PC-3 (cell line): Measurements from ENCODE around the gene CNTNAP5. TPM values are rescaled to one million over a fixed set of nuclear protein-coding genes. Genes with fewer than 3 reads are reported as not detected.

Experiments
- ATAC-seq: fragments of 200-7000 bp; cut with Tn5 transposase; 2 replicates; pipeline ENCODE4 v1.9.1; 2020; ENCODE audit warnings: mild to moderate bottlenecking, moderate library complexity
- Bru-seq: library from RNA; stranded (reverse); fragments of 400-500 nt; gene quantifications from one replicate; lab custom pipeline; 2021; lab: Mats Ljungman, UMichigan
- BruChase-seq, 2 experiments: library from RNA; stranded (reverse); fragments of 400-500 nt; gene quantifications; one replicate each; lab custom pipeline; 2021; lab: Mats Ljungman, UMichigan
- BruUV-seq: library from RNA; stranded (reverse); fragments of 400-500 nt; replicated peaks from 2 replicates; lab custom pipeline; 2021; lab: Mats Ljungman, UMichigan
- CTCF ChIA-PET: fragments of 300-600 bp; sonication (Branson Sonifier 250); formaldehyde crosslinking; loops from one replicate; lab custom pipeline; 2022; ENCODE audit warnings: antibody characterized with exemption; lab: Charles Lee
- POLR2A ChIA-PET: fragments of 300-600 bp; sonication (Branson Sonifier 250); formaldehyde crosslinking; loops from one replicate; lab custom pipeline; 2022; ENCODE audit warnings: antibody characterized with exemption; ENCODE audit not compliant: unreplicated experiment; lab: Charles Lee
- DNase-seq: peaks from one replicate; pipeline ENCODE4 v3.0.0-alpha.2; 2015
- H2AFZ ChIP-seq: fragments of 300-600 bp; sonication (generic); 2 replicates; pipeline ENCODE4 v1.6.0; 2016; ENCODE audit warnings: antibody characterized with exemption, low read length
- H3F3A ChIP-seq: fragments of 300-600 bp; sonication (generic); one replicate; pipeline ENCODE4 v1.6.0; 2017; ENCODE audit warnings: antibody characterized with exemption, low read length, control low read depth, mild to moderate bottlenecking; ENCODE audit not compliant: unreplicated experiment
- H3K27ac ChIP-seq: fragments of 300-600 bp; sonication (generic); 2 replicates; pipeline ENCODE4 v1.5.1; 2016; ENCODE audit warnings: mild to moderate bottlenecking, low read length
- H3K27me3 ChIP-seq: fragments of 300-600 bp; sonication (generic); 2 replicates; pipeline ENCODE4 v1.6.1; 2016; ENCODE audit warnings: low read length, mixed read lengths
- H3K36me3 ChIP-seq: fragments of 300-600 bp; sonication (generic); 2 replicates; pipeline ENCODE4 v1.6.1; 2016; ENCODE audit warnings: low read depth, mixed run types, low read length, mixed read lengths
- H3K4me1 ChIP-seq: fragments of 300-600 bp; sonication (generic); 2 replicates; pipeline ENCODE4 v1.5.1; 2016; ENCODE audit warnings: low read length; ENCODE audit not compliant: insufficient read depth
- H3K4me2 ChIP-seq: fragments of 300-600 bp; sonication (generic); 2 replicates; pipeline ENCODE4 v1.6.0; 2016; ENCODE audit warnings: low read length
- H3K4me3 ChIP-seq: fragments of 300-600 bp; sonication (generic); 2 replicates; pipeline ENCODE4 v1.5.1; 2016; ENCODE audit warnings: mild to moderate bottlenecking, low read length, mixed read lengths
- H3K79me2 ChIP-seq: fragments of 300-600 bp; sonication (generic); 2 replicates; pipeline ENCODE4 v1.6.1; 2017; ENCODE audit warnings: low read length, mixed read lengths
- H3K9ac ChIP-seq: fragments of 300-600 bp; sonication (generic); 2 replicates; pipeline ENCODE4 v1.6.0; 2016; ENCODE audit warnings: mild to moderate bottlenecking, low read length
- H3K9me2 ChIP-seq: fragments of 300-600 bp; sonication (generic); replicated peaks from 2 replicates; pipeline ENCODE4 v1.6.1; 2016; ENCODE audit warnings: mixed run types, low read length, mixed read lengths
- H3K9me3 ChIP-seq: fragments of 300-600 bp; sonication (generic); 2 replicates; pipeline ENCODE4 v1.6.1; 2016; ENCODE audit warnings: low read length, mixed read lengths
- H4K20me1 ChIP-seq: fragments of 300-600 bp; sonication (generic); 2 replicates; pipeline ENCODE4 v1.6.1; 2016; ENCODE audit warnings: low read length, mixed read lengths
- CTCF ChIP-seq: fragments of 300-600 bp; sonication (generic); conservative IDR thresholded peaks from 2 replicates; pipeline ENCODE4 v1.5.1; 2017; ENCODE audit warnings: antibody characterized with exemption, low read depth, mild to moderate bottlenecking, low read length
- EZH2 ChIP-seq: fragments of 300-600 bp; sonication (generic); IDR thresholded peaks from one replicate; pipeline ENCODE4 v1.6.1; 2017; ENCODE audit warnings: antibody characterized with exemption, mild to moderate bottlenecking, low read length; ENCODE audit not compliant: unreplicated experiment
- EZH2phosphoT487 ChIP-seq: fragments of 300-600 bp; sonication (generic); IDR thresholded peaks from 2 replicates; pipeline ENCODE4 v1.6.1; 2018; ENCODE audit warnings: mild to moderate bottlenecking, antibody characterized with exemption, low read length, borderline replicate concordance
- intact Hi-C: fragments of 100-400 bp; cut with micrococcal nuclease; formaldehyde crosslinking; loops from 2 replicates; pipeline ENCODE4 v1.9.0; 2023
- long read RNA-seq: library from polyadenylated mRNA; unstranded; transcript quantifications from one replicate; pipeline ENCODE4 v2.0.0, GENCODE V29; 2021; ENCODE audit not compliant: unreplicated experiment
- total RNA-seq: library from RNA; depleted of rRNA; stranded (reverse); fragments of >200 nt; gene quantifications from 2 replicates; pipeline ENCODE4 v1.2.3, GENCODE V29; 2014; rRNA removed

Gene CNTNAP5
- total RNA-seq (not detected in 2 replicates), Bru-seq, nascent RNA (percentile 1 among the genes with signal in this experiment), BruChase-seq, experiment 1, labeled RNA remaining after a 6-hour chase (percentile 1 among the genes with signal in this experiment), BruChase-seq, experiment 2, labeled RNA remaining after a 2-hour chase (percentile 1 among the genes with signal in this experiment)
- long read RNA-seq = 0 reads

DNA sequence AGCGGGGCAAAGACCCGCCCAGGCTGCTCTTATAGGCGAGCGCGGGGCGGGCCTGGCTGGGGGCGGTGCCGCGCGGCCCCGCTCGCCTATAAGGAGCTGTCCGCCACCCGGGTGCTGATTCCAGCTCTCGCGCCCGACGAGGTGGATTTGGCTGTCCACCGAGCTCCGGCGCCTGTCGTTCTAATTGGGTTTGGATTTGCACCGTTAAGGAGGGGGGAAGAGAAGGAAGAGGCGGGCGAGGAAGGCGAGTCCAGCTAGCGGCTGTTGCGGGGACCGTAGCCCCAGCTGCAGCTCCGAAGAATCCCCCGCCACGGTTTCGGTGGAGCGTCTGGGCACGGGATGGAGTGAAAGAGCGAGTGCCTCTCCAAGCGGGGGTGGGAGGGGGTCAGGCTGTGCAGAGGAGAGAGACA is at the start of gene CNTNAP5:
TSS of gene CNTNAP5 (plus strand) at position 117 of the 410 bp plus-strand sequence. CDS start 364 bp downstream, outside the sequence.
- Histone ChIP-seq H3F3A (no peaks in the 10 kb centered on the region), H3K9ac (no peak within 1 kb of the TSS), H2AFZ (no peak within 1 kb of the TSS), H3K4me2 (no peak within 1 kb of the TSS), H3K79me2 (no peaks in the 10 kb centered on the region), H3K9me2 (no peaks in the 10 kb centered on the region), H4K20me1 (no peaks in the 10 kb centered on the region), H3K4me1 (no peaks in the 10 kb centered on the region), H3K9me3 (no peaks in the 10 kb centered on the region), H3K27me3 (peaks cover 6% of the 10 kb centered on the region), H3K36me3 (no peaks in the 10 kb centered on the region), H3K27ac (no peak within 1 kb of the TSS), H3K4me3 (no peak within 1 kb of the TSS)
- ChIA-PET CTCF (no interaction called here), POLR2A (no interaction called here)
- intact Hi-C loops = no loop called here
- ATAC-seq = no peak
- TF ChIP-seq EZH2phosphoT487 (no peak), CTCF (no peak)
- BruUV-seq = no TSS peak
- no peak for DNase-seq

DNA sequence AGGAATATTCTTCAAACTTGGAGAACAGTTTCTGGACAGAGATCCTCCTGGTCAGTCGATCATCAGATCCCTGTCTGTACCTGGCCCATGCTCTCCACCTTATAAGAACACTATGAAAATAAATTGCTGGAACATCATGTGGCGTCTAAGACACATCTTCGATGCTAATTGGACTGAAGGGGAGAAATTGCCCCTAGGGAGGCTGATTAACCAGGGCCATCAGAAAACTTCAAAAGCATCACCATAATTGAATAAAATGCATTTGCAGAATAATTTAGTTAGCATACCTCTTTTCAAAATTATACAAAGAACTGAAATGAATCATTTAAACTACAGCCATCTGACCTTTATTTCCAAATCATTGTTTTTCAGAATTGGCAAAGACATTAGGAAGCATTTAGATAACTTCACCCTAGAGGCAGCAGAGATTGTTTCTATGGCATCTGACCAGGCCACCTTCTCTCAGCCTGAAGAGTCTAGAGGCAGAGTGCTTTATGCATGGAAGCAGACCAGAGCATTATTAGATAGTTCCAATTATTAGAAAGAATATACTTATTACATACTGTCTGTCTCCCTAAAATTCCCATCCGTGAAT is 48.9 kb upstream of the CNTNAP5 start:
- no peak overlapping the region for H3K27ac ChIP-seq
- no peaks in the 10 kb centered on the region for H3K9me2 ChIP-seq
- no TSS peak for BruUV-seq
- no peaks in the 10 kb centered on the region for H3K27me3 ChIP-seq
- ATAC-seq (no peak), DNase-seq (no peak)
- no peaks in the 10 kb centered on the region for H3F3A ChIP-seq
- no peak for TF ChIP-seq CTCF
- no peak for TF ChIP-seq EZH2
- no peak for TF ChIP-seq EZH2phosphoT487
- POLR2A ChIA-PET = no interaction called here
- no peaks in the 10 kb centered on the region for H3K79me2 ChIP-seq
- no peak overlapping the region for H3K4me3 ChIP-seq
- no peak overlapping the region for H3K9ac ChIP-seq
- CTCF ChIA-PET = no interaction called here
- no peaks in the 10 kb centered on the region for H3K4me1 ChIP-seq
- no peaks in the 10 kb centered on the region; the same call in 1 of the 2 replicates for H3K36me3 ChIP-seq
- H2AFZ ChIP-seq = no peak overlapping the region
- no peaks in the 10 kb centered on the region for H4K20me1 ChIP-seq
- intact Hi-C loops = no loop called here
- H3K4me2 ChIP-seq = no peak overlapping the region
- H3K9me3 ChIP-seq = no peaks in the 10 kb centered on the region
